ENCODE data around the gene VPS13D.

VPS13D gene

GRCh38 chr1:12553963-12554362 lies 324.1 kb downstream of the VPS13D start:
- Histone ChIP-seq H3K27ac (ENCODE audit: low read depth, low read length) (no peak overlapping the region), H3K27me3 (ENCODE audit: insufficient read depth, low read length, poor library complexity) (no peaks in the 10 kb centered on the region), H4K8ac (ENCODE audit: low read depth, low read length) (no peak overlapping the region), H2BK120ac (ENCODE audit: low read depth, low read length) (no peak overlapping the region), H3K4me3 (ENCODE audit: low read length) (no peak overlapping the region), H3K4me1 (ENCODE audit: control insufficient read depth, low read depth, low read length) (no peaks in the 10 kb centered on the region), H2BK5ac (ENCODE audit: low read length) (no peak overlapping the region), H2BK15ac (replicated peaks; ENCODE audit: low read depth) (no peak overlapping the region), H3K4me2 (ENCODE audit: low read length) (no peak overlapping the region), H3K4ac (ENCODE audit: low read depth, low read length) (no peak overlapping the region), H3K23ac (ENCODE audit: low read length) (no peak overlapping the region), H4K5ac (ENCODE audit: low read length) (no peak overlapping the region), H3K9ac (ENCODE audit: low read length) (no peak overlapping the region), H3K36me3 (ENCODE audit: control insufficient read depth, insufficient read depth, low read length) (no peaks in the 10 kb centered on the region), H3K56ac (ENCODE audit: low read length) (no peak overlapping the region), H2AK5ac (ENCODE audit: low read length) (no peak overlapping the region), H3K79me1 (ENCODE audit: low read length) (no peaks in the 10 kb centered on the region), H3K18ac (ENCODE audit: low read length) (no peak overlapping the region), H3K79me2 (ENCODE audit: control insufficient read depth, insufficient read depth, low read length) (no peaks in the 10 kb centered on the region)
- peak; percentile 36 for DNase-seq
- no CpG with 5 or more reads among the region's 3 CpGs for WGBS (ENCODE audit: extremely low coverage, insufficient coverage, low lambda C conversion rate)

GRCh38 chr1:12554521-12555305 lies 324.9 kb downstream of the VPS13D start:
- no peak for DNase-seq

GRCh38 chr1:12555411-12556367 lies 325.9 kb downstream of the VPS13D start:
- DNase-seq, result no peak
- Histone ChIP-seq H4K8ac (ENCODE audit: low read depth, low read length) (no peak overlapping the region), H4K5ac (ENCODE audit: low read length) (no peak overlapping the region), H2BK120ac (ENCODE audit: low read depth, low read length) (no peak overlapping the region), H3K79me2 (ENCODE audit: control insufficient read depth, insufficient read depth, low read length) (no peaks in the 10 kb centered on the region), H3K79me1 (ENCODE audit: low read length) (no peaks in the 10 kb centered on the region), H2AK5ac (ENCODE audit: low read length) (no peak overlapping the region), H3K27me3 (ENCODE audit: insufficient read depth, low read length, poor library complexity) (no peaks in the 10 kb centered on the region), H3K36me3 (ENCODE audit: control insufficient read depth, insufficient read depth, low read length) (no peaks in the 10 kb centered on the region), H3K4ac (ENCODE audit: low read depth, low read length) (no peak overlapping the region), H3K27ac (ENCODE audit: low read depth, low read length) (no peak overlapping the region), H3K4me3 (ENCODE audit: low read length) (no peak overlapping the region), H3K56ac (ENCODE audit: low read length) (no peak overlapping the region), H2BK15ac (replicated peaks; ENCODE audit: low read depth) (no peak overlapping the region), H3K23ac (ENCODE audit: low read length) (no peak overlapping the region), H3K4me1 (ENCODE audit: control insufficient read depth, low read depth, low read length) (no peaks in the 10 kb centered on the region), H3K4me2 (ENCODE audit: low read length) (no peak overlapping the region), H2BK5ac (ENCODE audit: low read length) (no peak overlapping the region), H3K9ac (ENCODE audit: low read length) (no peak overlapping the region), H3K18ac (ENCODE audit: low read length) (no peak overlapping the region)
- WGBS (ENCODE audit: extremely low coverage, insufficient coverage, low lambda C conversion rate), result no CpG with 5 or more reads among the region's 13 CpGs

More at GRCh38 chr1:12554521-12555305, 324.9 kb downstream of the VPS13D start:
- no peaks in the 10 kb centered on the region for H3K27me3 ChIP-seq (ENCODE audit: insufficient read depth, low read length, poor library complexity)
- H3K18ac ChIP-seq (ENCODE audit: low read length), result no peak overlapping the region
- H2BK120ac ChIP-seq (ENCODE audit: low read depth, low read length), result no peak overlapping the region
- H3K79me1 ChIP-seq (ENCODE audit: low read length), result no peaks in the 10 kb centered on the region
- no peak overlapping the region for H3K4me3 ChIP-seq (ENCODE audit: low read length)
- no peak overlapping the region for H2BK15ac ChIP-seq (replicated peaks; ENCODE audit: low read depth)
- no peaks in the 10 kb centered on the region for H3K4me1 ChIP-seq (ENCODE audit: control insufficient read depth, low read depth, low read length)
- no peak overlapping the region for H3K23ac ChIP-seq (ENCODE audit: low read length)
- no peaks in the 10 kb centered on the region for H3K36me3 ChIP-seq (ENCODE audit: control insufficient read depth, insufficient read depth, low read length)
- H4K5ac ChIP-seq (ENCODE audit: low read length), result no peak overlapping the region
- H2AK5ac ChIP-seq (ENCODE audit: low read length), result no peak overlapping the region
- H2BK5ac ChIP-seq (ENCODE audit: low read length), result no peak overlapping the region
- H3K4me2 ChIP-seq (ENCODE audit: low read length), result no peak overlapping the region
- no peak overlapping the region for H3K56ac ChIP-seq (ENCODE audit: low read length)
- no peak overlapping the region for H3K27ac ChIP-seq (ENCODE audit: low read depth, low read length)
- H3K79me2 ChIP-seq (ENCODE audit: control insufficient read depth, insufficient read depth, low read length), result no peaks in the 10 kb centered on the region
- no peak overlapping the region for H3K9ac ChIP-seq (ENCODE audit: low read length)
- no peak overlapping the region for H3K4ac ChIP-seq (ENCODE audit: low read depth, low read length)
- no peak overlapping the region for H4K8ac ChIP-seq (ENCODE audit: low read depth, low read length)
- no CpG with 5 or more reads among the region's 18 CpGs for WGBS (ENCODE audit: extremely low coverage, insufficient coverage, low lambda C conversion rate)

GRCh38 chr1:12556368-12556930 lies 326.6 kb downstream of the VPS13D start:
- no CpG with 5 or more reads among the region's 9 CpGs for WGBS (ENCODE audit: extremely low coverage, insufficient coverage, low lambda C conversion rate)
- Histone ChIP-seq H3K4ac (ENCODE audit: low read depth, low read length) (no peak overlapping the region), H3K4me1 (ENCODE audit: control insufficient read depth, low read depth, low read length) (no peaks in the 10 kb centered on the region)

GRCh38 chr1:12556957-12557935 lies 327.4 kb downstream of the VPS13D start:
- Histone ChIP-seq H3K27me3 (ENCODE audit: insufficient read depth, low read length, poor library complexity) (no peaks in the 10 kb centered on the region), H4K8ac (ENCODE audit: low read depth, low read length) (no peak overlapping the region), H3K18ac (ENCODE audit: low read length) (no peak overlapping the region), H3K56ac (ENCODE audit: low read length) (no peak overlapping the region), H3K4me2 (ENCODE audit: low read length) (no peak overlapping the region), H3K4ac (ENCODE audit: low read depth, low read length) (no peak overlapping the region), H3K79me2 (ENCODE audit: control insufficient read depth, insufficient read depth, low read length) (no peaks in the 10 kb centered on the region), H2BK15ac (replicated peaks; ENCODE audit: low read depth) (no peak overlapping the region), H3K36me3 (ENCODE audit: control insufficient read depth, insufficient read depth, low read length) (no peaks in the 10 kb centered on the region), H3K27ac (ENCODE audit: low read depth, low read length) (no peak overlapping the region), H2BK5ac (ENCODE audit: low read length) (no peak overlapping the region), H2BK120ac (ENCODE audit: low read depth, low read length) (no peak overlapping the region), H3K9ac (ENCODE audit: low read length) (no peak overlapping the region), H3K4me3 (ENCODE audit: low read length) (no peak overlapping the region), H2AK5ac (ENCODE audit: low read length) (no peak overlapping the region), H3K23ac (ENCODE audit: low read length) (no peak overlapping the region), H4K5ac (ENCODE audit: low read length) (no peak overlapping the region), H3K4me1 (ENCODE audit: control insufficient read depth, low read depth, low read length) (no peaks in the 10 kb centered on the region), H3K79me1 (ENCODE audit: low read length) (no peaks in the 10 kb centered on the region)
- WGBS (ENCODE audit: extremely low coverage, insufficient coverage, low lambda C conversion rate), result no CpG with 5 or more reads among the region's 17 CpGs
- no peak for DNase-seq

More at GRCh38 chr1:12556368-12556930, 326.6 kb downstream of the VPS13D start:
- Histone ChIP-seq H4K5ac (ENCODE audit: low read length) (no peak overlapping the region), H2BK5ac (ENCODE audit: low read length) (no peak overlapping the region), H3K79me2 (ENCODE audit: control insufficient read depth, insufficient read depth, low read length) (no peaks in the 10 kb centered on the region), H3K23ac (ENCODE audit: low read length) (no peak overlapping the region), H3K36me3 (ENCODE audit: control insufficient read depth, insufficient read depth, low read length) (no peaks in the 10 kb centered on the region), H3K27ac (ENCODE audit: low read depth, low read length) (no peak overlapping the region), H3K9ac (ENCODE audit: low read length) (no peak overlapping the region), H3K4me2 (ENCODE audit: low read length) (no peak overlapping the region), H3K79me1 (ENCODE audit: low read length) (no peaks in the 10 kb centered on the region), H3K27me3 (ENCODE audit: insufficient read depth, low read length, poor library complexity) (no peaks in the 10 kb centered on the region), H4K8ac (ENCODE audit: low read depth, low read length) (no peak overlapping the region), H2AK5ac (ENCODE audit: low read length) (no peak overlapping the region), H2BK120ac (ENCODE audit: low read depth, low read length) (no peak overlapping the region), H3K18ac (ENCODE audit: low read length) (no peak overlapping the region), H3K56ac (ENCODE audit: low read length) (no peak overlapping the region), H3K4me3 (ENCODE audit: low read length) (no peak overlapping the region), H2BK15ac (replicated peaks; ENCODE audit: low read depth) (no peak overlapping the region)
- DNase-seq, result peak; percentile 81
